GM18511 (cell line): Measurements from ENCODE around the gene KIAA1217.

Source experiments
- ATAC-seq: cut with Tn5 transposase; IDR thresholded peaks from one replicate; pipeline ENCODE4 v1.9.1; 2021; ENCODE audit warnings: mild to moderate bottlenecking, moderate library complexity; ENCODE audit not compliant: unreplicated experiment

Gene KIAA1217

DNA sequence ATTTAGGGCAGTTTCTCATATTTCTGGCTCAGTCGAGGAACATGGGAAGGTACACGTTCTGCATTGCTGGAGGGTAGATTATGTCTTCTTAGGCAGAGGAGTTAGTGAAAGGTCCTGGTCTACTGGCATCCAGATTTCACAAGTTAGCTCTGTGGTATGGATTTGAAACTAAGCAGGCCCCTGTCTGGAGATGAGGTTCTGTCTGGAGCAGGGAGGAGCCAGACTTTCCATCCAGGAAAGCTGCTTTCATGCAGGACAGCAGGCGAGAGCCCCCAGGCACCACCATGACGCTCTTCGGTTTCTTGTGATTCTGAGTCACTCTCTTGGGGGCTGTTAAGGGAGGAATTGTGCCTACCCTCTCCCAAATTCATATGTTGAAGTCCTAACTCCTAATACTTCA is 184.3 kb downstream of the KIAA1217 start:
- ATAC-seq: no peak

DNA sequence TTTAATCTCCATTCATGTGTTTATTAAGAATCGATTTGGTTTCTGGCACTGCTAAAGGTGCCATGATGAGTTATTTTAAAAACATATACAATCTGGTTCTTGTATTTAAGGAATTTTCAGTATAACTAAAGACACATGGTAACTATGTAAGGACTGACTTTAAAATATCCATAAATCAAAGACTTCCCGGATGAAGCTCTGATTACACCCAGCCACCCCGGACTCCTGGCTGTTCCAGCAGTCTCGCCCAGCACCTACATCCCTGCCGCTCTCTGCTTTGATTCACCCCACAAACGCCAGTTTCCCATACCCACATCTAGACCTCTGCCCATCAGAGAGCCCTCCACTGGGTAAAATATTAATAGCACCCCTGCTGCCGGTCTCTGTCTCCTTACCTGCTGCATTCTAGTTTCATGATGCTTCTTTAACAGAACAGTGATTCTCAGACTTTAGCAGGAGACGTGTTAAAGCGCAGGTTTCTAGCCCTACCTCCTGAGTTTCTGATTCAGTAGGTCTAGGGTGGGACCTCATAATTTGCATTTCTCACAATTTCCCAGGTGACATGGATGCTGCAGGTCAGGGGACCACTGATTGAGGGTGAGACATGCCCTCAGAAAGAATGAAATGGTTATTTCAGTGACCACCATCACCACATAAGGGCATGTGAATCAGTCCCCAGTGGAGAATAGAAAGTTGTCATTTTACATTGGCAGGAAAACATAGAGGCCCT is 185.7 kb downstream of the KIAA1217 start:
- peak; percentile 87 for ATAC-seq

DNA sequence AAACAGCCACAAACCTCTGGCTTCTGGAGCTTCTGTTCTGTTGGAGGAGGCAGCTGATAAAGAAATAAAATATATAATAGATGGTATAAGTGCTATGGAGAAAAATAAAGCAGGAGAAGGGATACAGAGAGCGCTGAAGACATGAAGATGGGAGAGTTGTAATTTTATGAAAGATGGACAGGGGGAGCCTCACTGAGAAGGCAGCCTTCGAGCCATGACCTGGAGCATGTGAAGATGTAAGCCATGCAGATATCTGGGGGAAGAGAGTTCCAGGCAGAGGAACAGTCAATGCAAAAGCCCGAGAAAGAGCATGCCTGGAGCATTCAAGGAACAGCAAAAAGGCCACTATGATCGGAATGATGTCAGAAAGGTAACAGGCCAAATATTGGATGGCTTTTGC is 187.5 kb downstream of the KIAA1217 start:
- ATAC-seq: no peak

DNA sequence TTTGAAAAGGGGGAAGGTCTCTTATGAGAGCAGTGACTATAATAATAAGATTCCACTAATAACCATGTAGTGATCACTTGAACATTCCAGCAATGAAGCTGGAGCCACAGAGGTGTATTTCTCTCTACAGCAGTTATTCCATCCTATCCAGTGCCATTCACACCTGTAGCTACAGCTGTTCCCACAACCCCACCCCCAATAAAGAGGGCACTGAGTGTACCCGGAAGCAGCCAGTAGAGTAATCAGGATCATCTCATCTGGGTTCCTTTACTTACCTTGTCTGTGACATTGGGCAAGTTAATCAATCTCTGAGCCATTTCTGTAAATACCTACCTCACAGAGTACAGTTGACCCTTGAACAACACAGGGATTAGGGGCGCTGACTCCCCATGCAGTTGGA is 188.7 kb downstream of the KIAA1217 start:
- ATAC-seq: no peak

DNA sequence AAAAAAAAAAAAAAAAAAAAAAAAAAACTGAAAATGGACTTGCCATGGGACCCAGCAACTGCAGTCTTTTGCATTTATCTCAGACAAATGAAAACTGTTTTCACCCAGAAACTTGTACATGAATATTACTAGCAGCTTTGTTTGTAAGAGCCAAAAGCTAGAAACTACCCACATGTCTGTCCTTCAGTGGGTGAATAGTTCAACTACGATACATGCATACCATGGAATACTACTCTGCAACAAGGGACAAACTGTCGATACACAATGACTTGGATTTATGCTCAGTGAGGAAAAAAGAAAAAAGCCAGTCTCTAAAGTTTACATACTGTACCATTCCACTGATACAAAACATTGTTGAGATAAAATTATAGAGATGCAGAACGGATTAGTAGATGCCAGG is 195.6 kb downstream of the KIAA1217 start:
- ATAC-seq: no peak

DNA sequence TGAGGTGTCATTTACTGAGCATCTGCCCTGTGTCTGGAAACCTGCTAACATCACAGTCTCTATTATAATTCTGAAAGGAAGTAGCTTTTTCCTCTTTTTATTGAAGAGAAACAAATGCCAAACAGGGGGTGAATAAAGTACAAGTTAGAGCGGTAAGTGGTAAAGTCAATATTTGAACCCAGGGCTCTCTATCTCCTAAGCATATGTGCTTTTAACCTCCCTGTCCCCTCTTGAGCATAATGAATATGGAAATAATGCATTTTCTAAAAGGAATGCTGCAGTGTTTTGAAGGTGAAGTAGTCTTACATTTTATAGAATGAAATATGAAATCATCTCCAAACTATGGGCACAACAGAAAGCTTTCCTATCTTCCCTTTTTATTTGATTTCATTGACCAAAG is 196.7 kb downstream of the KIAA1217 start:
- ATAC-seq: no peak

DNA sequence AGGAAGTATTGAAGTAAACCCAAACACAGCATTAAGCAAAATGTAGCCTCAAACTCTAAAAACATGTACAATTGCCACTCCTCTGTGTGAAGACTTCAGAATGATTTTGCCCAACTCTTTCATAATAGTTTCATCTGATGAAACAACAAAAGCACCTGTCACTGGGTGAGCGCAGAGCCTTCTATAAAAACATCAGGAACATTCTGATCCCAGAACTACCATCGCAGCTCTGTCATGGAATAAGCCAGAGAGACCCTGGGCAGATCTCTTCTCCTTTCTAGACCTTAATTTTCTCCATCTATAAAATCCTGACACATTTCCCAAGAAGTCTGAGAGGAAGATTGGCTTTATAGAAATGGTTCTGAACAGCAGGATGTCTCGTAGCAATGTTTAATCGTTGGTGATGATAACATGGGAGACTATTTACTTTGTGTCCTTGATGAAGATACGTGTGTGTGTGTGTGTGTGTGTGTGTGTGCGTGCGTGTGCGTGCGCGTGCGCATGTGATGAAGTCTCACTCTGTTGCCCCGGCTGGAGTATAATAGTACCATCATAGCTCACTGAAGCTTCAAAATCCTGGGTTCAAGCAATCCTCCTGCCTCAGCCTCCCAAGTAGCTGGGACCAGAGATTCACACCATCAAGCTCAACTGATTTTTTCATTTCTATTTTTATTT is 198.0 kb downstream of the KIAA1217 start:
- ATAC-seq: no peak

DNA sequence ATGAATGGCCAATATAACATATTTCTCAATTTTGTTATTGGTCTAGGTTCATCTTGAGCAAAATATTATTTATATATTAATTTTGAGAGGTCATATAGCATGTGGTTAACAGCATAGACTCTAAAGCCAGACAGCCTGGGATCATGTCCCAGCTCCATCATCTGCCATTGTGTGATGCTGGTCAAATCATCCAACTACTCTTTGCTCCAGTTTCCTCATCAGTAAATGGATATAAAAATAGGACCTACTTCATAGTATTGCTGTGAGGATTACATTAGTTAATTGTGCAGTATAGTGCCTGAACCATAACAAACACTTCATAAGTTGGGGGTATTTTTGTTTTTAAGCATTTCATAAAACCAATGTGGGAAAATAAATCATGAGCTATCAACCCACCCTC is 199.0 kb downstream of the KIAA1217 start:
- no peak for ATAC-seq

DNA sequence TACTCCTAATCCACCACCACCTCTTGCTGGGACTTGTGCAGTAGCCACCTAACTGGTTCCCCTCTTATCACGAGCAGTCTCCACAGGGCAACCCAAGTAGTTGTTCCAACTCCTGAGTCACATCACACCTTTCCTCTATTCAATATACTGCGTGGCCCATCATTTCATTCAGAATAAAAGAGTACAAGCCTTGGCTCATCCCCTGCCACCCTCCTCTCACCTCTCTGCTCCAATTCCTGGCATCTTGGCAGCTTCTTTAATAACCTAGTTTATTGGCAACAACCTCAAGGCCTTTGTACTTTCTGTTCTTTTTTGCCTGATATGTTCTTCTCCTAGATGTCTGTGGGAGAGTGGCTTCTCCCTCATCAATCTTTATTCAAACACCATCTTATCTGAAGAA is 199.4 kb downstream of the KIAA1217 start:
- no peak for ATAC-seq

DNA sequence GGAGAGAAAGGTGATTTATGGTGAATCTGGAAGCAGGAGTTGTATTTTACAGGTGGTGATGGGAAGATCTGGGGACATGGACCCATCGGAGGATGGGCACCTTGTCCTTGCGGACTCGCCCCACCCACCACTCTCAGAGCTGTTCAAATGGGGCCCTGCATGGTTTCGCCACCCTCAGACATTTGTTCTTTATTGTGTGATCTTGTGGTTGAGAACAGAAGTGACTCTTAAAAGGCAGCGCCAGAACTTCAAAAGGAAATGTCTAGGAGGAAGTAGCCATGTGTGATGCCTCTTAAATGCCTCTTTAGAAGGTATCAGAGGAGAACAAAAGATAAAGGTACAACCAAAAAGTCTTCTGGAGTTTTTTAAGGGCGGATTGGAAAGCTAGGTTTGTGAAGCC is 205.7 kb downstream of the KIAA1217 start:
- no peak for ATAC-seq

DNA sequence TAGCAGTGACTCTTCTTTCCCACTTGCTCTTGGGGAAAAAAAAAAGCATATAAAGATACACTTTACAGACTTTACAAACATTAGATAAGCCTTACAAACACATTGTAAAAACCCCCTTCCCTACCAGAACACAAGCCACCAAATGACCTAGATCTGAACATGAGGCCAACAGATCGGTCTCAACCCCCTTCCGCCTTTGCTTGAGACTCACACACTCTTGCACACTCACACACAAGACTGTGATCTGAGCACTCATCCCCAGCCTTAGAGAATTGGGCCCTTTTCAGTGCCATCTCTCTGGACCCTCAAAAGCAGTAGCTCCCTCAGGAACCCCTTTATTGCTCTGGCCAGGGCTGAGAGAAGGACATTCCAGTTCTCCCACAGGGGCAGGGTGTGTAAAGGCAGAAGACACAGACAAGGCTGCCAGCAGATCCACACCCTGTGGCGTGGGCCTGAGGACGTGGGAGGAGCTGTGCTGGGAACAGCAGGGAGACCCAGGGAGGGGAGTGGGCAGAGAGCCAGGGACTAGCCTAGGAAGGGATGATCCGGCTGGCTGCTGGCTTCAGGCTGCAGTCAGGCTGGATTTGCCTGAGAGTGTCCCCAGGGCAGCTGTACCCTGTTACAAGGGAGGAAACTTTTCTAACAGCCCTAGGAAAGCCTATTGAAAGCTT is 206.7 kb downstream of the KIAA1217 start:
- no peak for ATAC-seq

DNA sequence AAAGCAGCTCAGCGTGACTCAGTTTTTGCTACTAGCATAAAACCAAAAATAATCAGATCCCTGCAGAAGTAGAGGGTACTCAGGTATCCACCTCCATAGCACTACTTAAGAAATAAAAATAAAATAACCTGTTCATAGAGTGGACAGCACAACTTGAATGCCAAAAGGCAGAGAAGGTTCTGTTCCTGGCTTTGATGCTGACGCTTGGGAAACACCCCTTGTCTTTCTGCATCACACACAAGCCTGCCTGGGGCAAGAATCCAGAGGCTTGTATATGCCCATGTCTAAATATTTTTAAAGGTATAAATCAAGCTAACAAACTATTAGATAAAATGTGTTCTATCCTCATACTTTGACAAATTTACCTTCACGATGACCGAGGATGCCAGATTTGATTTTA is 207.3 kb downstream of the KIAA1217 start:
- no peak for ATAC-seq

DNA sequence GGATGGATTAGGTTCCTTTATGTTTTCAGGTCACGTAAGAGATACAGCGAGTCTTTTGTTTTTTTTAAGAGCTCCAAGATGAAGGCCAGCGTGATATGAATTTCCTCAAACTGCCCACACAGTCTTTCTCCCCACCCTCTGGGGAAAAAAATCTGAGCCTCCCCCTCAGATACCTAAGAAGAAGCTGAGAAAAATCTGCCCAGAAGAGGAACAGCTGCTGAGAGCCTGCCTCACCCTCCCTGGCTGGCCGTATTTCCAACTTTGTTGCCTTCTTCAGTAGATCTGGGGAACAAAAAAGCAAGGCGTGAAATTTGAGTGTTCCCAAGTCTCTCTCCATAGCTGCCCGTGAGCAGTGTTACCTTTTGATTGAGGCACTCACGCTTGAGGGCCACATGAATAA is 208.1 kb downstream of the KIAA1217 start:
- ATAC-seq: no peak

DNA sequence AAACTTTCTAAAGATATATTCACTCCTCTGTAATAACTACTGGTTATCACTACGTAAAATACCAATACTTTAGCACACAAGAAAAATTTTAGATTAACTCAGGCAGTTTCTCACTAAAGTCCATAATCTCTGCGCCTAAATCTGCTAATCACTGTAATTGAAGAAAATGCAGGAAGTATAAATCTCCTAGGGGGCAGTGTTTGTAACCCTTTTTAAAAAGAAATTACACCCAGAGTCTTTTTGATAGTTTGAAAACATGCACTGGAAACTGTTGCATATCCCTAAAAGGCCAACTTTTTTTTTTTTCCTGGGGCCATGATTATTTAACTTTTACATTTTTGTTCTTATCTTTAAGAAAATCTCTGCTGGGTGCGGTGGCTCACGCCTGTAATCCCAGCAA is 209.6 kb downstream of the KIAA1217 start:
- no peak for ATAC-seq

DNA sequence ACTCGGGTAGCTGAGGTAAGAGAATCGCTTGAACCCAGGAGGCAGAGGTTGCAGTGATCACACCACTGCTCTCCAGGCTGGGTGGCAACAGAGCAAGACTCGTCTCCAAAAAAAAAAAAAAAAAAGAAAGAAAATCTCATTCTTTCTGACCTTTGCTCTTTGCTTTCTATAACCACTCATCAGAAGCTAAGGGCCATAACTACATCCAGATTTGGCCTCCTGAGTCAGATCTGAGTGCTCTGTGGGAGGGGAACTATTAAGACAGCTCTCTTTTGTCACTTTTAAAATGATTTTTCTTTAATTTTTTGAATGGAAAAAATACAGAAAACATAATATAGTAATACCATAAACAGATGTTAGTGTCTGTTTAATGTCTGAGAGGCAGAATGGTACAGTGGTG is 210.1 kb downstream of the KIAA1217 start:
- ATAC-seq: no peak

DNA sequence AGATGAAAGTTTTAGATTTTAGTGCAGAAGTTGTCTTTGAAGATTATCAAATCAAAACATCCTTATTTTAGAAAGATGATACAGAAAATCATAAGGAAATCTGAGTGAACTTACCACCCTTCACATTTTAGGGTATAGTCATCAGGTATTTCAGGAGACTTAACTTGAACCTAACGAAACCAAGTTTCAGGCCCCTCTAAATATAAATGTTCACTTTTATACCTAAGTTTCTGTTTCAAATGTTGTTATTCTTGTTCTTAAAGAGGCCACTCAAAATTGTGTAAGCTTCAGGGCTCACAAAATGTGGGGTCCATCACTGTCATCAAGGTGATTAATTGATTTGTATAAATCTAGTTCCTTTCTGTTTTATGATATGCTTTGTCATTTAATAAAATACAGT is 216.2 kb downstream of the KIAA1217 start:
- peak; percentile 81 for ATAC-seq

DNA sequence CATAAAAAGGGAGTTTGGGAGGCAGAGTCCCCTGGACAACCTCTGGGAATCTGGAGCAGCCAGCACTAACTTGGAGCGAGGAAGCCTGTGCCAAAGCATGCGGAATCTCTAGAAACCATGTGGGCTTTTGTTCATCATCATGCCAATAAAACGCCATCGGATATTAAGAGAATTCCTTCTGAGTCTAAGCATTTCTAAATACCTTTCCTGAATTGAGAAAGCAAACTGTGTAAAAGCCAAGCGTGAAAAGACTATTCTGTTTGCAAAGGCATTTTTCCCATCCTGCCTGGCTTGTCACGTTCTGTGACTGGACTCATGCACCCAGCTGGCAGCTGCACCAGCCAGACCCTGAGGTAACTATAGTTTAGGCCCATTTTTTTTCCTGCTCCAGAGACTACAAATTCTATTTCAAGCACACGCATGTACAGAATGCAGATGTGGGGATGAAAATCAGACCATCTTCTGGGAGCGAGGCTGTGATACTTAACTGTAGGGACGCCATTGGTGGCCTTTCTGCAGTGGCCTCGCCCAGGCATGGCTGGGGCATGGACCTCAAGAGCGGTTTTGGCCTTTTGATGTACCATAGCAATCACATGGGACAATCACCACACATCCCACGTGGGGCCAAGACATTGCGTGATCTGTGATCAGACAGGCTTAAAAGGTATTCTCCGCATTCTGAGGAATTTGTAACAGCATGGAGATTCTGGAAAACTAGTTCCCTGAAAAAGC is 218.9 kb downstream of the KIAA1217 start:
- ATAC-seq: no peak

DNA sequence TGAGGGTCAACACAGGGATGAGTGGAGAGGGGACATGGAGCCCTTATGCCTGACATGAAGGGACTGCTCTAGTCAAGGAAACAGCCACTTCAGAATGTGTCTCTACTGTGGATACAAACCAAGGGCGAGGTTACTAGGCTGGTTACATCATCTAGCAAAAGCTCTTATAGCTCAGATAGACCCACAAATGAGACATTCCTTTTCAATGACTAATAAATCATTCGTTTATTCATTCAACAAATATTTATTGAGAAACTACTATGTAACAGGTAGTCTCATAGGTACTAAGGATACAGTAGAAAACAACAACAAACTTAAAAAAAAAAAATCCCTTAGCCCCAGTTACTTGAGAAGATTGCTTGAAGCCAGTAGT is 219.5 kb downstream of the KIAA1217 start:
- ATAC-seq: no peak

DNA sequence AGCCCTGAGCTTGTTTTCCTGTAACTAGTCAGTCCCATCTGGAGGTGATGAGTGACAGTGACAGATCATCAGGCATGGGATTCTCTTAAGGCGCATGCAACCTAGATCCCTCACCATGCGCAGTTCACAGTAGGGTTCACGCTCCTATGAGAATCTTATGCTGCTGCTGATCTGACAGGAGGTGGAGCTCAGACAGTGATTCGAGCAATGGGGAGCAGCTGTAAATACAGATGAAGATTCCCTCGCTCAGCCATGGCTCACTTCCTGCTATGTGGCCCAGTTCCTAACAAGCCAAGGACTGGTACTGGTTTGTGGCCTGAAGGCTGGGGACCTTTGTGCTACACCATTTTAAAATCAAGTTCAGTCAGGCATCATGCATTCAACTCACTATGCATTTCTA is 221.7 kb downstream of the KIAA1217 start:
- ATAC-seq: no peak

DNA sequence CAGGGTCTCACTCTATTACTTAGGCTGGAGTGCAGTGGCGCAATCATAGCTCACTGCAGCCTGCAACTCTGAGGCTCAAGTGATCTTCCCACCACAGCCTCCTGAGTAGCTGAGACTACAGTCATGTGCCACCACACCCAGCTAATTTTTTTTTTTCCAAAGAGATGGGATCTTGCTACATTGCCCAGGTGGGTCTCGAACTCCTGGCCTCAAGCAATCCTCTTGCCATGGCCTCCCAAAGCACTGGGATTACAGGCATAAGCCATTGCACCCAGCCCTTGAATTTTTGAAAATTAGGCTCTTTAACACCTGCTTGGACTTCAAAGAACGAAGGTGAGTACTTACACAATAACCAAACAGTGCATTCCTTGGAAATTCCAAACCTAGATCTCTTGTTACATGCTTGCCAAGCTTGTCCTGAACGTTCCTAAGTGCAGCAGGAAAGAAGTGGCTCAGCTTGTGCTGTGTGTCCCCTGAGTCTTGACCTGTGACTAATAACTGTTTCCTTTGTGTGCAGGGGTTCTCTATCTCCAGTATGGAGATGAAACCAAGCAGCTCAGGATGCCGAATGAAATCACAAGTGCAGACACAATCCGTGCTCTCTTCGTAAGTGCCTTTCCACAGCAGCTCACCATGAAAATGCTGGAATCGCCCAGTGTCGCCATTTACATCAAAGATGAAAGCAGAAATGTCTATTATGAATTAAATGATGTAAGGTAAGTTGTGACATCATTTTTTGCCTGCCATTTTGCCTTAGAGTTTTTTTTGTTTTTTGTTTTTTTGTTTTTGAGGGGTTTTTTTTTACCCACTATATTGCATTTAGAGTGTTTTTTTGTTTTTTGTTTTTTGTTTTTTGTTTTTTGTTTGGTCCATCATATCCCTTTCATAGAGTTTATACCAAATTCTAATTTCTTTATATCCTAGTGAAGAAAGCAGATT is 223.8 kb downstream of the KIAA1217 start:
- ATAC-seq: peak; percentile 64

DNA sequence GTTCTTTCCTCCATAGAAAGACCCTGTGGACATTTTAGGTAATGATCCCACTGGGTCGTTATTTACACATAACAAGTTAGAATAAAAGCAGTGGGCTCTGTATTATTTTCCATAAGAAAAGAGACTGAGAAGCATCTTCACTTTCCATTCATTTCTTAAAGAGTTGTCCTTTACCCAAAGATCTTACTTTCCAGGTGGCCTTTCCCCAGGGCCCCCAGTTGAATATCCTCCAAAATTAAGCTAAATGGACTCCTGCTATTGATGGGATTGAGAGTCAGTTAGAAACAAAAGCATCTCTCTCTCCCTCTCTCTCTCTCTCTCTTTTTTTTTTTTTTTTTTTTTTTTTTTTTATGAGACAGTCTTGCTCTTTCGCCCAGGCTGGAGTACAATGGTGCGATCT is 224.8 kb downstream of the KIAA1217 start:
- ATAC-seq: no peak
